IPS DF 4.7 (cell line): ENCODE data around the gene GUCY2D.
"Not testable (repeated sequence)": the region's sequence is repeated elsewhere in the genome, so short reads cannot be mapped to it uniquely, and the experiment has no call there.

Experiments used
- DNase-seq: peaks from one replicate; pipeline ENCODE4 v3.0.0-alpha.2; 2013; ENCODE audit warnings: low spot score; ENCODE audit errors: extremely low read depth

Gene GUCY2D

GRCh38 chr17:8044819-8045810 is 42.7 kb downstream of the GUCY2D start:
- no peak for DNase-seq

- DNase-seq = no peak
These were observed 44.0 kb downstream of the GUCY2D start for GRCh38 chr17:8046306-8046928.

- no peak for DNase-seq
These were observed 44.7 kb downstream of the GUCY2D start for GRCh38 chr17:8046929-8047768.

GRCh38 chr17:8047769-8048110 is 45.3 kb downstream of the GUCY2D start:
- DNase-seq = no peak

- DNase-seq = no peak
These were observed 45.8 kb downstream of the GUCY2D start for GRCh38 chr17:8048236-8048635.

- no peak for DNase-seq
These were observed 46.3 kb downstream of the GUCY2D start for GRCh38 chr17:8048736-8049135.

GRCh38 chr17:8051831-8052230 is 49.4 kb downstream of the GUCY2D start:
- no peak for DNase-seq

- DNase-seq = no peak
These were observed 50.1 kb downstream of the GUCY2D start for GRCh38 chr17:8052256-8053252.

GRCh38 chr17:8053600-8053999 is 51.2 kb downstream of the GUCY2D start:
- DNase-seq = no peak

- DNase-seq = no peak
These were observed 53.4 kb downstream of the GUCY2D start for GRCh38 chr17:8055851-8056231.

- no peak for DNase-seq
These were observed 54.0 kb downstream of the GUCY2D start for GRCh38 chr17:8056232-8056975.

- DNase-seq = no peak
These were observed 54.7 kb downstream of the GUCY2D start for GRCh38 chr17:8056976-8057625.

- DNase-seq = peak; percentile 82
These were observed 55.3 kb downstream of the GUCY2D start for GRCh38 chr17:8057691-8058114.

- DNase-seq = no peak
These were observed 56.7 kb downstream of the GUCY2D start for GRCh38 chr17:8059131-8059530.

GRCh38 chr17:8060274-8060673 is 57.9 kb downstream of the GUCY2D start:
- no peak for DNase-seq

GRCh38 chr17:8061851-8062250 is 59.4 kb downstream of the GUCY2D start:
- not testable (repeated sequence) for DNase-seq

GRCh38 chr17:8062435-8062806 is 60.0 kb downstream of the GUCY2D start:
- DNase-seq = no peak

GRCh38 chr17:8062807-8063483 is 60.5 kb downstream of the GUCY2D start:
- no peak for DNase-seq
